HG02798 (cell line): Measurements from ENCODE around the gene GAGE13.
A peak's percentile ranks its signal among the peaks of the same experiment; 100 is the strongest.
"Not testable (repeated sequence)": the region's sequence is repeated elsewhere in the genome, so short reads cannot be mapped to it uniquely, and the experiment has no call there.

ENCODE experiments used
- ATAC-seq: cut with Tn5 transposase; IDR thresholded peaks from one replicate; pipeline ENCODE4 v1.9.1; 2021; ENCODE audit warnings: mild to moderate bottlenecking; ENCODE audit not compliant: unreplicated experiment, poor library complexity

Gene GAGE13

DNA sequence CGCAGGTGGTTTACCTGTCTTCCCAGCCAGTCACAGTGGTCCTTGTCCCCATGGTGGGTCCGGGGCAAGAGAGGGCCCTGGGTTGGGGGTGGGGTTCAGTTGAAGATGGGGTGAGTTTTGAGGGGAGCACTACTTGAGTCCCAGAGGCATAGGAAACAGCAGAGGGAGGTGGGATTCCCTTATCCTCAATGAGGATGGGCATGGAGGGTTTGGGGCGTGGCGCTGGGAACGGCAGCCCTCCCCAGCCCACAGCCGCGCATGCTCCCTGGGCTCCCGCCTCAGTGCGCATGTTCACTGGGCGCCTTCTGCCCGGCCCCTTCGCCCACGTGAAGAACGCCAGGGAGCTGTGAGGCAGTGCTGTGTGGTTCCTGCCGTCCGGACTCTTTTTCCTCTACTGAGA is at the start of gene GAGE13:
Gene GAGE13, plus strand, starts transcription at position 301 of the 400 bp plus-strand sequence. CDS start 1,156 bp downstream, outside the sequence.
- not testable (repeated sequence) for ATAC-seq

GRCh38 chrX:49282647-49283011 is 48.8 kb upstream of the GAGE13 start:
- no peak for ATAC-seq

- ATAC-seq: no peak
Observed at GRCh38 chrX:49284212-49284611, 47.2 kb upstream of the GAGE13 start.

GRCh38 chrX:49286136-49286535 is 45.2 kb upstream of the GAGE13 start:
- no peak for ATAC-seq

DNA sequence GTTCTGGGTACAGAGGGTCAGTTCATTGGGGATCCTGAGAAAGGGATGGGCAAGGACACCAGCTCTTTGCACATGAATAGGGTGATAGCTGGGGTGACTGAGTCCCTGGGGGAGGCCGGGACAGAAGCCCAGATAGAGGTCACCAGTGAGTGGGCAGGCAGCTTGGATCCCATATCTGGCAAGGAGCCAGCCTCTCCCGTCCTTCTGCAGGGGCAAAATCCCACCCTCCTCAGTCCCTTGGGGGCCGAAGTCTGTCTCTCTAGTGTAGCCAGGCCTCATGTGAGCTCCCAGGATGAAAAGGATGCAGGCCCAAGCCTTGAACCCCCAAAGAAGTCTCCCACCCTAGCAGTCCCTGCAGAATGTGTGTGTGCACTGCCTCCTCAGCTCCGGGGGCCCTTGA is 44.8 kb upstream of the GAGE13 start:
- no peak for ATAC-seq

GRCh38 chrX:49287665-49288064 is 43.7 kb upstream of the GAGE13 start:
- no peak for ATAC-seq

GRCh38 chrX:49290215-49290614 is 41.2 kb upstream of the GAGE13 start:
- ATAC-seq: no peak

DNA sequence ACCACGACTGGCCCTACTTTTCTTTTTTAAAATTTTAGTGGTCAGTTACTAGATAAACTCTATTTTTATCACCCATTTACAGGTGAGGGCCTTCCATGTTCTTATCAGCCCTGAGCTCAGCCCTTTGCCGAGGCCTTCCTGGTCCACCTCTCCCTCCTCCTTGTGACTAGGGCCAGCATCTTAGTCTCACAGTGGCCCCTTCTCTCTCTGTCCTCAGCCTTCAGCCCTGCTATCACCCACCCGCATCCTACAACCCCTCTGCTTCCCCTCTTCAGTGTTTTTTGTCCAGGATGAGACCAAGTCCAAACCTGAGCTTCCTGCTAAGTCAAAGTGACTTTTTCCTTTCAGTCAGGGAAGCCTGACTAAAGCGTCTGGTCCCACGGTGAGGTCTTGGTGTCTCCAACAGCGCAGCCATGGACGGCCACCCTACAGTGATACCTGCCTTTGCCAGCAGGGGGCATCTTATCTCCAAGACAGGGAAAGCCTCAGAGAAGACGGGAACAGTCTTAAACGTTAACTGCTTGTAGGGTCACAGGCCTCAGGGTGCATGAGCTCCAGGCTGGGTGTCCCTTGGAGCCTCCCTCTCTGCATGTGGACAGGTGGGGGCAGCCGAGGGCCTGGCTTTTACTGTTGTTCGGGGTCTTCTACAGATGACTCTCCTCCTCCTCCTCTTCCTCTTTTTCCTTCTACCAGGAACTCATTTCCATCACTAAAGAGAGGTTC is 39.6 kb upstream of the GAGE13 start:
- peak; percentile 44 for ATAC-seq

DNA sequence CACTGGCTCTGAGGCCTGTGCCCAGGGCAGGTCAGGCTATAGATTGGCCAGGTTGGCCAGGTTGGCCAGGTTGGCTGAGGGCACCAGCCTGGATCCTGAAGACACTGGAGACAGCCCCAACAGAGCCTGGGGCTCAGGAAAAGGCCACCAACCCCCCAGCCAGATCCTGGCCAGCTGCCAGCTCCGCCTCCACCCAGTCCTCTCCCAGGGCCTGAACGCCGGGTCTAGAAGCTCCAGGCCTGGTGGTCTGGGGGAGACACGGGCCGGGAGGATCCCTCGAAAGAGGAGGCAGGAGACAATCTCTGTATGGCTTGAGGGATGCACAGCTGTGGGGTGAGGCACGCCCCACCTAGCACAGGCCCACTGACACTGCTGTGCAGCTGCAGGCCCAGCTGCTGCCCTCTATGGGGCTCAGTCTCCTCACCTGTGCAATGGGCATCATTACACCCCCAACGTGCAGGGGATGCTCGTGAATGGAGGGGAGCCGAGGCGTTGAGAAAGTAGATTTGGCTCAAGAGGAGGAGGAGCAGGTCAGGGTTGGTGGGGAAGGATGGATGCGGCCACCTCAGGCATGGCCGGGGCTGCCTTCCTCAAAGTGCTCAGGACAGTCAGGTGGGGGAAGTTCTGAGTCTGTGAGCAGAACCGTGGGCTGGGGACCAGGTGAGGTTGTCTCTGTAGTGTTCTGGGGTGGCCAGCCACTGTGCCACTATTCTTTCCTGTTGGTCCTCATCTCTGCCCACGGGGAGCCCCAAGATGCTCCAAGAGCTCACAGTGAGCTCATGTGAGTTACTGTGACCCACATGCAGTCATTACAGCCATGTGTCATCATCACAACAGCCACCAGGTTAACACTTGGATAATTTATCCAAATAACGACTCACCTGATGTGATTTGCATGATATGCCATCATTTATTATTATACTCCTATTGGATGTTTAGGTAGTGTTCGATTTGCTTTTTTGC is 38.7 kb upstream of the GAGE13 start:
- no peak for ATAC-seq

DNA sequence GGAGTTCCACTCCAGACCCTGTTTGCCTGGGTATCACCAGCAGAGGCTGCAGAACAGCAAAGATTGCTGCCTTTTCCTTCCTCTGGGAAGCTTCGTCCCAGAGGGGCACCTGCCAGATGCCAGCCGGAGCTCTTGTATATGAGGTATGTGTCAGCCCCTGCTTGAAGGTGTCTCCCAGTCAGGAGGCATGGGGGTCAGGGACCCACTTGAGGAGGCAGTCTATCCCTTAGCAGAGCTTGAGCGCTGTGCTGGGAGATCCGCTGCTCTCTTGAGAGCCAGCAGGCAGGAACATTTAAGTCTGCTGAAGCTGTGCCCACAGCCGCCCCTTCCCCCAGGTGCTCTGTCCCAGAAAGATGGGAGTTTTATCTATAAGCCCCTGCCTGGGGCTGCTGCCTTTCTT is 32.1 kb upstream of the GAGE13 start:
- not testable (repeated sequence) for ATAC-seq

DNA sequence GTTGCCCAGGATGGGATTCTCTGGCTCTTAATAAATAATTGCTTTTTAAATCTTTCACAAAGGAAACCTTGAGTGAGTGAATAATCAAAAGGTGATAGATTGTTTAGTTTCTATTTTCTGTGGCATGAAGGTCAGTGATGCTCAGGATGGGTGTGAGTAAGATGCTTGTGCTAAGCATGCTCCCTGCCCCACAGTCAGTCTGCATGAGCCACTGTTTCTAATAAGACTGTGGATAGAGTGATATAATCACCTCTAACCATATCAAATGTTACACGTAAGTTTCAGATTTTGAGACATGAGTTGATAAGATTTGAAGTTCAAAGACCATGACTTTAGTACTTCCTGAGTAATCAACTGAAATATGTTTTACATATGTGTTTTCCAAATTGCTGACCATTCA is 30.7 kb upstream of the GAGE13 start:
- no peak for ATAC-seq

GRCh38 chrX:49303346-49303745 is 28.0 kb upstream of the GAGE13 start, which contains the start of gene GAGE10:
Gene GAGE10 (plus strand): TSS chrX:49303646. CDS start chrX:49304860, 1,214 bp downstream.
- ATAC-seq: no peak

- not testable (repeated sequence) for ATAC-seq
Observed at GRCh38 chrX:49307775-49308174, 23.6 kb upstream of the GAGE13 start.

DNA sequence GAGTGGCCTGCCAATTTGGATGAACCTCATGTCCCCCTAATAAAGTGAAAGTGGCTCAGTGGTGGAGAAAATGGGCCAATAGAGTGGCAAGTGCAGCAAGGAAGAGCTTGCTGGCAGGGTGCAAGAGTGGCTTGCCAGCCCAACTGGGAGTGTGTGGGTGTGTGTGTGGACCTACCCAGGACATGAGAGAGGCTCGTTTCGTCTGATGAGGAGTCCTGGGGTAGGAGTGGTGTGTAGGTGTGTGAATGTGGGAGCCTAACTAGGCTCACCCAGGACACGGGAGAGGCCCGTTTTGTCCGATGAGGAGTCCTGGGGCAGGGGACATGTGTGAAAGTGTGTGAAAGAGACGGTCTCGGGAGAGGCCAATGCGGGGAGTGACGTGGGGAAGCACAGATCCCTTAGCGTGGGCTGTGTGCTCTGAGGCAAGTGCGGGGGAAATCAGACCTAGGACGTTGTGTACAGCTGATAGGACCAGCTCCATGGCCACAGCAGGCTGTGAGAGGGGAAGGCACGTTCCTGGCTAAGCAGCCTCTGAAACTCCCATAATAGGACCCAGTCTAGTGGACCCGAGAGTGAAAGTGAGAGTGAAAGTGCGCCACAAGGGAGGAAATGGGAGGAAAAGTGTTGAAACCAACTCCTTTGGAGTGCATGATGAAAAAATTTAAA is 22.6 kb upstream of the GAGE13 start:
- ATAC-seq: peak; percentile 37

GRCh38 chrX:49309401-49309981 is 21.9 kb upstream of the GAGE13 start:
- ATAC-seq: no peak

DNA sequence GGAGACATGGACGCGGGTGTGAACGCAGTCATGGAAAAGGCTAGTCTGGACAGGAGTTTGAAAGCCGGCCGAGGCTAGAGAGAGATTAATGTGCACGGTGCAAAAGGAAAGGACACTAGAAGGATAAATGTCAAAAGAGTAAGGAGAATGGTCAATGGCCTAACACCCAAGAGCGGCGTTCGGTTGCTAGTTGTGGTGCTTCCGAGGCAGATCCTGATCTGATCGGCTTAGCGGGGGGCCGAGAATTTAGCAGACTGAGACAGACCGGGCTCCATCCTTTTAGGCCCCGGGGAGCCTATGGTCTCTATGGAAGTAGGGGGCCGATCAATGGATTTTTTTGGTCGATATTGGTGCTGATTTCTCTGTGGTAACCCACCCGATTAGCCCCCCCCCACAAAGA is 21.0 kb upstream of the GAGE13 start:
- ATAC-seq: no peak

GRCh38 chrX:49312176-49312575 is 19.2 kb upstream of the GAGE13 start:
- ATAC-seq: no peak

GRCh38 chrX:49316085-49316484 is 15.3 kb upstream of the GAGE13 start:
- ATAC-seq: no peak

- ATAC-seq: not testable (repeated sequence)
Observed at GRCh38 chrX:49321737-49322136, 9.6 kb upstream of the GAGE13 start, which contains the start of gene GAGE12J. Gene GAGE12J (plus strand): TSS chrX:49322037. CDS start chrX:49323194, 1,157 bp downstream.

- not testable (repeated sequence) for ATAC-seq
Observed at GRCh38 chrX:49322266-49322665, 9.1 kb upstream of the GAGE13 start.
